HG02588 (cell line): ENCODE measurements around the gene KCNK6.

Experiments used
- ATAC-seq: cut with Tn5 transposase; IDR thresholded peaks from one replicate; pipeline ENCODE4 v1.9.1; 2021; ENCODE audit warnings: mild to moderate bottlenecking, moderate library complexity; ENCODE audit not compliant: unreplicated experiment

Gene KCNK6

DNA sequence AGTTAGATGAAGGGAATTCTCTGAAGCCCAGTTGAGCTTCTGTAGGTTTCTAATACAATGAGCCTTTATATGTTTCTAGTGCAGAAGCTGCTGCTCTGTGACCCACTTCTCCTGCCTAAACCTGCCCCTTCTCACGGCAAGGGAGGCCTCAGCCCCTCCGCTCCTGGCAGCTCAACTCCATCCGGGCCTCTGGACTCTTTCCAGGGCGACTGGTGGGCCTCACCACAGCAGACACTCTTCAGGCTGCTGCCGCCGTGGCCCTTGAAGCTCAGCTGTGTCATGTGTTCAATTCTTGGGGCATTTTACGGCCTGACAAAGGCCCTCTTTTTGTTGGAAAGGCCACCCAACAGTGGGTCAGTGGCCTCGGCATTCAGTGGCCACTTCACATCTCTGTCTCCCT is 25.6 kb upstream of the KCNK6 start:
- ATAC-seq, result no peak

- no peak for ATAC-seq
Measured at GRCh38 chr19:38298821-38299680, 20.6 kb upstream of the KCNK6 start.

- ATAC-seq, result no peak
Measured at GRCh38 chr19:38303517-38304351, 15.9 kb upstream of the KCNK6 start, which contains the start of gene C19orf33. TSS of gene C19orf33 (plus strand) at chr19:38304251. CDS start at chr19:38304262, 11 bp downstream.

DNA sequence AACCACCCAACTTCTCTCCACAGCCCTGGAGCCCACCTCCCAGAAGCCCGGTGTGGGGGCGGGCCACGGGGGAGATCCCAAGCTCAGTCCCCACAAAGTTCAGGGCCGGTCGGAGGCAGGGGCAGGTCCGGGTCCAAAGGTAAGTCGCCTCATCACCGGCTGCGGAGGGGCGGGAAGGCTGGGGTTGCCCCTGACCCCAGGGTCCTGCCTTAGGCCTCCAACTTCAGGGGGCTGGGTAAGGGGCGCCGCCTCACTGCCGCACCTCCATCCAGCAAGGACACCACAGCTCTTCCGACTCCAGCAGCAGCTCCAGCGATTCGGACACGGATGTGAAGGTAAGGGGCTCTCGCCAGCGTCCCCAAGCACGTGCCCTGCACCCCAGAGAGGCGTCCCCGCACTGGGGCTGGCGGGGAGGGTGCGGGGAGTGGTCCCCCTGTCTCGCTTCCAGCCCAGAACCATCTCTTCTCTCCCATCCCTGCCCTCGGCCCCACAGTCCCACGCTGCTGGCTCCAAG is 15.2 kb upstream of the KCNK6 start:
- ATAC-seq, result no peak

DNA sequence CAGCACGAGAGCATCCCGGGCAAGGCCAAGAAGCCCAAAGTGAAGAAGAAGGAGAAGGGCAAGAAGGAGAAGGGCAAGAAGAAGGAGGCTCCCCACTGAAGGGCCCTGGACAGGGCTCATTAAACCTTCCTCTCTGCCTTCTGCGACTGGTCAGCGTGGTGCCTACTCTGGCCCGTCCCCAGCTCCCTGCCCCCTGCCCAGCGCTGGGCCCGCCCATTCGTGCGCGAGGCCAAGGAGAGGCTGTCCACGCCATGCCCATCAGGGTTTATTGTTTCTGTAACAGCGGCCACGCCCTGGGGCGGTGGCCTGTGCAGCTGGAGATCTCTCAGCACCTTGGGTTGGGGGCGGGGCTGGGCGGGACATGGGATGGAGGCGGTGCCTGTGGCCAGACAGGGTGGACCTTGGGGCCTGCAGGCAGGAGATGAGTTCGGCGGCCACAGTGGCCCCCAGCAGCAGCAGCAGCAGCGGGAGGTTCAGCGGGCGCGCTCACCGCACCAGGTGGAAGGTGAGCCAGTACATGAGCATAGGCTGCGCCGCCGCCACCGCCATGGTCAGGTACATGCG is 14.7 kb upstream of the KCNK6 start:
- ATAC-seq, result no peak

- no peak for ATAC-seq
Measured at GRCh38 chr19:38306236-38306635, 13.4 kb upstream of the KCNK6 start.

GRCh38 chr19:38307076-38307475 is 12.6 kb upstream of the KCNK6 start:
- no peak for ATAC-seq

DNA sequence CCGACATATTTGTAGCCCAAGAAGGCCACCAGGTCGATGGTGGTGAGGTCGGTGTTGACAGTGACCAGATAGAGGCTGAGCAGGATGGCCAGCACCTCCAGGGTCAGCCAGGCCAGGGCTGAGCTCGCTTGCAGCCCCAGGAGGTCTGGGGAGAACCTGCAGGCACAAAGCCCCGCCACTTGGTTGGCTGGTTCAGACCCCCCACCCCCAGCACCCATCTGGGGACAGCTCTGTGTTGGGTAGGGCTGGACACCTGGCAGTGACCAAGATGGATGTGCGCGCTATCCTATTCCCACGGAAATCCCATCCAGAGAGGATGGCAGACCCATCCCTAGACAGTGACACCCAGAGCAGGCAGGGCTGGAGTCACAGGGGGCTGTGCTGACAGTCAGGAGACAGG is 12.0 kb upstream of the KCNK6 start:
- ATAC-seq, result no peak

DNA sequence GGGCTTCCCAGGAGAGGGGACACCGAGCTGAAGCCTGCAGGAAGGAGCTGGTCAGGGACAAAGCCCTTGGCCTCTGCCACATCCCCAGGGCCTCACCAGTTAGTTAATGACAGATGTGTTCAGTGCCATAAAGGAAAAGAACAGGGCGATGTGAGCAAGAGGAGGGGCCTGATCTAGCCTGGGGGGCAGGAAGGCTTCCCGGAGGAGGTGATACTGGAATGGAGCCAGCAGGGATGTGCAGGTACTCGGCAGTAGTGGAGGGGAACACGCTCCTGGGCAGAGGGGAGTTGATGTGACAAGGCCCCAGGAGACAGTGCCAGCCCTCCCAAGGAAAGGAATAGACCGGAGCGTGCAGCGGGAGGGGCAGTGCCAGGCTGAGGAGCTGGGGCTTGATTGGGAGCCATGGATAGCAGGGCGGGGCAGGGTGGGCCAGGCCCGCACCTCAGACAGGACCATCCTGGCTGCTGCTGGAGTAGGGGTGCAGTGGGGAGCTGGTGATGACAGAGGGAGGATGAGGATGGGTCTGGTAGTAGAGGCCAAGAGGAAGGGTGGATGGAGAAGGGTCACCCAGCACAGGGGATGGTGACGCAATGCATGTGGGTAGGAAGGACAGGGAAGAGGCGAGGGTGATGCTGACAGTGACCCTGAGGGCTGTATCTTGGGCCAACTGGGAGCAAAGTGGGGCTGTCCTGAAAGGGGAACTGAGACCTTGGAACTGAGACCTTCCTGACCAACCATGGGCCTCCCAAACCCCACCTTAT is 11.5 kb upstream of the KCNK6 start:
- no peak for ATAC-seq

DNA sequence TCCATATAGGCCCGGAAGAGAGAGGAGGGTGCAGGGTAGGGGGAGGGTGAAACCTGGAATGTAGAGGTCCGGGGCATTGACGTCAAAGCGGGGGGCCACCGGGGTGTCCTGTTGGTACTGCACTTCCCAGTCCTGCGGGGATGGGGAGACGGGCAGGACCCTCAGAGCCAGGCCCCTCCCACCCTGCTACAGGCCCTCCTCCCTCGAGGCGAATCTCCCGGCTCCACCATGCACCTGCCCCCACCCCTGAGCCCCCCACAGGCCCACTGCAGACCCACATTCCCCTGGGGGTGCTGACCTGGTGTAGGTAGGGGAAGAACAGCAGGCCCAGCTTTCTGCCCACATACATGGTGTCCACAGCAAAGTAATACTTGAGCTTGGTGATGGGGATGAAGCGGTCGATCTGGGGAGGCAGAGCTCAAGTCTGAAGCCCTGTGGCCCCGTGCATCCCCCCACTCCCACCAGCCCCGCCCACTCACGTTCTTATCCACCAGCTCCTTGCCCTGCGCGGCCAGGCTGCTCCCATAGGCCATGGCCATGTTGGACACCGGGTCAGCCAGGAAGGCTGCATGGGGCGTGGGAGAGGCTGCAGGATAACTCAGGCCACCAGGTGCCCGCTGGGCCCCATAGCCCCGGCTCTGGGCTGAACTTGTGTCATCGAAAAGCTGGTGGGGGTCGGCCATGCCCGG is 10.6 kb upstream of the KCNK6 start:
- no peak for ATAC-seq

DNA sequence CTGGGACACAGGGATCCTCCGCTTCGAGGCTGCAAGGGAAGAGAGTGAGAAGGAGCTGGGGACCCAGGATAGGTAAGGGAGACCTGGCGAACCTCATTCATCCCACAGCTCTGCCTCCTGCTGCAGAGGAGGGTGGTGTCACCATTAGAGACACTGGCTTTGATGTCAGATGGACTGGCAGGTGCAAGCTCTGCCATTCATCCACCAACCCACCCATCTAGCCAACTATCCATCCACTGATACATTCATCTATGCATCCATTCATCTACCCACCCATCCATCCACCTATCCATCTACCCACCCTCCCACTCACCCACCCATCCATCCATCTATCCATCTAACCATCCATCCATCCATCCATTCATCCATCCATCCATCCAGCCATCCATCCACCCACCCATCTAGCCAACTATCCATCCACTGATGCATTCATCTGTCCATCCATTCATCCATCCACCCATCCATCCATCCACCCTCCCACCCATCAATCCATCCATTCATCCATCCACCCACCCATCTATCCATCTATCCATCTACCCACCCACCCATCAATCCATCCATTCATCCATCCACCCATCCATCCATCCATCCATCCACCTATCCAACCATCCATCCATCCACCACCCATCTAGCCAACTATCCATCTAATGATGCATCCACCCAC is 9.9 kb upstream of the KCNK6 start:
- no peak for ATAC-seq

- ATAC-seq, result no peak
Measured at GRCh38 chr19:38310279-38310670, 9.4 kb upstream of the KCNK6 start.

- no peak for ATAC-seq
Measured at GRCh38 chr19:38310986-38311385, 8.7 kb upstream of the KCNK6 start.

DNA sequence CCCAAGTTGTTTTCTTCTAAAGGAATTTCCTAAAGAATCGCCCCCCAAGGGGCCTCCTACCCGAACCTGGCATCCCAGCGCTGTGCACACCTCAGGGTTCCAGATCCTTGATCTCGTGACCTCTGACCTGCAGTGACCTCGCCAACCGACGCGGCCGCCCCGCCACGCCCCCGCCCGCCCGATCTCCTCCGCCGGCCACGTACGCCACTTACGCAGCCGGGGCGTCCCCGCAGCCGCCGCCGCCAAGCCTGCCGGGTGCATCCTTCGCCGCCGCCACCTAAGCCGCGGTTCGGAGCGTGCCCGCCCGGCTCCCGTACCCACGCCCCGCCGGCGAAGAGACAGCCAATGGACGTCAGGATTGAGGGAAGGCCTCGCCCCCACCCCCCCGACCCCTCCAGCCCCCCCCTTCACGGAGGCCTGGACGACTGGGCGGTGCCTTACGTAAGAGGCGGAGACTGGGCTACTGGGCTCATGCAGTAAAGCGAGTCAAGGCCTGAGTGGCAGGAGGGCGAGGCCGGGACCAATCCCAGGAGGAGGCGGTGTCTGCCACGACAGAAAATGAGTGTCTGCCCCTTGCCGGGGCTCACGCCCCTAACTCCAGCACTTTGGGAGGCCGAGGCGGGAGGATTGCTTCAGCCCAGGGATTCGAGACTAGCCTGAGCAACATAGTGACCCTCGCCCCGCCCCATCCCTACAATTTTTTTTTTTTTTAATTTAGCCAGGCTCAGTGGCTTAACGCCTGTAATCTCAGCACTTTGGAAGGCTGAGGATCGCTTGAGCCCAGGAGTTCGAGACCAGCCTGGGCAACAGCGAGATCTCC is 3.8 kb upstream of the KCNK6 start, which contains the start of gene YIF1B:
Gene YIF1B, minus strand, starts transcription at position 291 of the 820 bp plus-strand sequence. Its CDS starts 30 bp downstream, at position 261.
- ATAC-seq, result peak; percentile 85

- no peak for ATAC-seq
Measured at GRCh38 chr19:38316477-38317067, 3.1 kb upstream of the KCNK6 start.

GRCh38 chr19:38317104-38317612 is 2.5 kb upstream of the KCNK6 start:
- ATAC-seq, result no peak

DNA sequence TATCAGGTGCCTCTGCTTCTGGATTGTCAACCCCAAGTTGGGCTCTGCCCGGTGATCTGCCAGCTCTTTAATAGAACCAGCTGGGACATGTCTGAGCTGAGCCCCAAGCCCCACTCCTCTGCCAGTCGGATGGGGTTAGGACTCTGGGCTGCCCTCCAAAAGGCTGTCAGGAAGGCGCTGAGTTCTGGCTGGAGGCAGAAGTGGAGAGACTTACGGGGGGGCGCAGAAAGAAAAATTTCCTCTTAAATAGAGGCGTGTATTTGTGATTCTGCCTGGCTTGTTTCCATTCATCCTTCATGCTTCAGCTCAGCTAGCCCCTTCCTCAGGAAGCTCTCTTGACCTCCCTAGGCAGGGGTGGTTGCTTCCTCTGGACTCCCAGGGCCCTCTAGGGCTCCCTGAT is 985 bp upstream of the KCNK6 start:
- no peak for ATAC-seq

GRCh38 chr19:38320969-38321339 is 1.3 kb downstream of the KCNK6 start:
- ATAC-seq, result no peak
